ENCODE data around the gene RNF26. TPM values are rescaled to one million over a fixed set of nuclear protein-coding genes. Genes with fewer than 3 reads are reported as not detected.

RNF26 gene
- total and polyA plus RNA-seq, 2 donors (not counting 3 experiments of a cell fraction or from before 2014, with no cell fraction given): 40.1 to 43.8 TPM

DNA sequence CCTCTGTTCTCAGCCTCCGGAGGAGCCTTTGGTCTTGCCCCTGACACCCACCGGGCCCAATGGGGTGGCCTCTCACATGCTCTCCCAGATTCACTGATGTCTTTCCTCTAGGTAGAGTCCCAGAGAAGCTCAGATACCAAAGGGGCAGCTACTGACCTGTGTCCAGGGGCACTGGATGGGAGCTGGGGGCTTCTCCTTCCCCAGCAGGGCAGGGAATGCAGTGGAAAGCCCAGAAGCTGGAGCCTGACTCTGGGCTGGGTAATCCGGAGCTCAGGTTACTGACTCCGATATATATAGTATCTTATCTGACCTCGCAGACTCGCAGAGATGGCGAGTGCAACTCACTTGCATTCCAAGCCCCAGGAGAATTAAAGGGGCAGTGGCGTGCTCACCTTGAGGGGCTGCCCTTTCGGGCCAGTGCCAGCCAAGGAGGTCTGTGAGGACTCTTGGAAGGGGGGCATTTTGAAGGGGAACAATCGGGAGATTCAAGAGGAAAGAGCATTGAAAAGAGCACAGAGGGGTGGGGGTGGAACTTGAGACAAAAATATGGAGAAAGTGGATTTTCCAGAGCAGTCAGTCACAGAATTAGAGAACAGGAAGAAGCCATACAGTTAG lies 44.6 kb downstream of the RNF26 start:
- Histone ChIP-seq H3K9me3 (replicated peaks; ENCODE audit: control insufficient read depth, insufficient read depth, low read length) (no peaks in the 10 kb centered on the region), H3K9ac (replicated peaks; ENCODE audit: extremely low read depth, insufficient read depth, low read length) (no peak overlapping the region), H3K27ac (ENCODE audit: insufficient read depth, low read depth, low read length) (no peak overlapping the region), H2AFZ (ENCODE audit: low read depth, low read length) (no peak overlapping the region), H3K4me1 (ENCODE audit: control insufficient read depth, extremely low read depth, insufficient read depth, low read length) (peaks cover 10% of the 10 kb centered on the region), H3K4me3 (replicated peaks in 1 of 3; ENCODE audit: insufficient read depth in 1 of 3, low read depth in 1 of 3, low read length in 3 of 3) (no peak overlapping the region), H3K79me2 (ENCODE audit: control insufficient read depth, insufficient read depth, low read length) (no peaks in the 10 kb centered on the region), H4K20me1 (replicated peaks; ENCODE audit: control insufficient read depth, extremely low read depth, insufficient read depth, low read length) (no peaks in the 10 kb centered on the region), H3K9me1 (replicated peaks; ENCODE audit: control insufficient read depth, extremely low read depth, insufficient read depth, low read length) (no peaks in the 10 kb centered on the region), H3K27me3 (ENCODE audit: control insufficient read depth in 2 of 2, insufficient read depth in 2 of 2, low read length in 2 of 2) (peaks cover 7 to 10% of the 10 kb centered on the region in 2 experiments), H3K4me2 (ENCODE audit: insufficient read depth, low read length) (no peak overlapping the region), H3K36me3 (ENCODE audit: control insufficient read depth in 2 of 2, extremely low read depth in 1 of 2, insufficient read depth in 2 of 2, low read length in 2 of 2) (no peaks in the 10 kb centered on the region)
- intact Hi-C loops (cut with micrococcal nuclease) (no loop called here), dilution Hi-C loops (cut with MboI; ENCODE audit: extremely low pct_ligation_motif_present, low sequenced_read_pairs) (no loop called here)
- DNase-seq (ENCODE audit: low read depth, low spot score) (no peak), FAIRE-seq (no peak)
- BruUV-seq (replicated peaks): no TSS peak
- ChIA-PET POLR2A (no interaction called here), CTCF (interaction anchor here (0.8 to 9.3 kb wide), 3 partner anchors 18 to 40 kb away, joined by 3 to 154 read pairs (median 44); partner anchors contain the start of gene C1QTNF5)
- TF ChIP-seq JUN (IDR thresholded peaks at IDR 0.05; ENCODE audit: borderline replicate concordance, insufficient read depth, insufficient read length, low read depth): no peak
- no peak for TF ChIP-seq FOS (IDR thresholded peaks at IDR 0.05; ENCODE audit: borderline replicate concordance, insufficient read depth, low read length)
- no peak for TF ChIP-seq GATA2 (IDR thresholded peaks at IDR 0.05; ENCODE audit: insufficient read depth, insufficient read length, low read depth, low read length)
- TF ChIP-seq, protein P1, sequence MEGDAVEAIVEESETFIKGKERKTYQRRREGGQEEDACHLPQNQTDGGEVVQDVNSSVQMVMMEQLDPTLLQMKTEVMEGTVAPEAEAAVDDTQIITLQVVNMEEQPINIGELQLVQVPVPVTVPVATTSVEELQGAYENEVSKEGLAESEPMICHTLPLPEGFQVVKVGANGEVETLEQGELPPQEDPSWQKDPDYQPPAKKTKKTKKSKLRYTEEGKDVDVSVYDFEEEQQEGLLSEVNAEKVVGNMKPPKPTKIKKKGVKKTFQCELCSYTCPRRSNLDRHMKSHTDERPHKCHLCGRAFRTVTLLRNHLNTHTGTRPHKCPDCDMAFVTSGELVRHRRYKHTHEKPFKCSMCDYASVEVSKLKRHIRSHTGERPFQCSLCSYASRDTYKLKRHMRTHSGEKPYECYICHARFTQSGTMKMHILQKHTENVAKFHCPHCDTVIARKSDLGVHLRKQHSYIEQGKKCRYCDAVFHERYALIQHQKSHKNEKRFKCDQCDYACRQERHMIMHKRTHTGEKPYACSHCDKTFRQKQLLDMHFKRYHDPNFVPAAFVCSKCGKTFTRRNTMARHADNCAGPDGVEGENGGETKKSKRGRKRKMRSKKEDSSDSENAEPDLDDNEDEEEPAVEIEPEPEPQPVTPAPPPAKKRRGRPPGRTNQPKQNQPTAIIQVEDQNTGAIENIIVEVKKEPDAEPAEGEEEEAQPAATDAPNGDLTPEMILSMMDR (IDR thresholded peaks at IDR 0.05; ENCODE audit: extremely low read depth in 1 of 2, insufficient read depth in 1 of 2, low read depth in 1 of 2, low read length in 2 of 2): no peak
- TF ChIP-seq MYC (IDR thresholded peaks at IDR 0.05; ENCODE audit: low read depth, low read length): no peak
- TF ChIP-seq, protein P2, sequence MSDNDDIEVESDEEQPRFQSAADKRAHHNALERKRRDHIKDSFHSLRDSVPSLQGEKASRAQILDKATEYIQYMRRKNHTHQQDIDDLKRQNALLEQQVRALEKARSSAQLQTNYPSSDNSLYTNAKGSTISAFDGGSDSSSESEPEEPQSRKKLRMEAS (IDR thresholded peaks at IDR 0.05; ENCODE audit: insufficient read depth, insufficient read length): no peak
- TF ChIP-seq POLR2AphosphoS5 (IDR thresholded peaks at IDR 0.05; ENCODE audit: insufficient read depth, low read depth, low read length): no peak
- no peak for TF ChIP-seq POLR2A (IDR thresholded peaks at IDR 0.05; ENCODE audit: low read depth, low read length)
- no peak for TF ChIP-seq EZH2 (IDR thresholded peaks at IDR 0.05; ENCODE audit: borderline replicate concordance, low read depth, low read length, severe bottlenecking)
